Fibroblast of villous mesenchyme (primary cell): ENCODE results near the gene SIK3. TPM values are rescaled to one million over a fixed set of nuclear protein-coding genes. Genes with fewer than 3 reads are reported as not detected.

Experiments
- DNase-seq: peaks from one replicate; pipeline ENCODE4 v3.0.0-alpha.2; 2010; ENCODE audit warnings: low read depth
- H3K4me3 ChIP-seq: 2 replicates; pipeline ENCODE4 v1.5.1; 2011; ENCODE audit warnings: low read depth, mild to moderate bottlenecking, low read length
- CTCF ChIP-seq: IDR thresholded peaks from 2 replicates; pipeline ENCODE4 v1.5.1; 2012; ENCODE audit warnings: low read depth, mild to moderate bottlenecking, low read length; ENCODE audit not compliant: insufficient read depth
- total RNA-seq: library from RNA; depleted of rRNA; stranded (reverse); fragments of >200 nt; gene quantifications from 2 replicates; pipeline ENCODE4 v1.2.3, GENCODE V29; 2012

The SIK3 gene
- total RNA-seq, 1 donor: 14.2 TPM

- DNase-seq: peak; percentile 32
- H3K4me3 ChIP-seq: no peak overlapping the region
- TF ChIP-seq CTCF: no peak
These were observed 34.0 kb downstream of the SIK3 start for GRCh38 chr11:117064275-117064674.

- no peak for TF ChIP-seq CTCF
- no peak for DNase-seq
- H3K4me3 ChIP-seq: no peak overlapping the region
These were observed 35.7 kb downstream of the SIK3 start for GRCh38 chr11:117062498-117062897.

GRCh38 chr11:117061256-117061655 lies 37.0 kb downstream of the SIK3 start:
- no peak for TF ChIP-seq CTCF
- no peak for DNase-seq
- no peak overlapping the region for H3K4me3 ChIP-seq

GRCh38 chr11:117059611-117060148 lies 38.5 kb downstream of the SIK3 start:
- no peak for DNase-seq
- H3K4me3 ChIP-seq: no peak overlapping the region
- no peak for TF ChIP-seq CTCF

- TF ChIP-seq CTCF: no peak
- DNase-seq: peak; percentile 51
- H3K4me3 ChIP-seq: no peak overlapping the region
These were observed 39.4 kb downstream of the SIK3 start for GRCh38 chr11:117058761-117059261.

- no peak overlapping the region for H3K4me3 ChIP-seq
- TF ChIP-seq CTCF: no peak
- no peak for DNase-seq
These were observed 40.5 kb downstream of the SIK3 start for GRCh38 chr11:117057727-117058126.

DNA sequence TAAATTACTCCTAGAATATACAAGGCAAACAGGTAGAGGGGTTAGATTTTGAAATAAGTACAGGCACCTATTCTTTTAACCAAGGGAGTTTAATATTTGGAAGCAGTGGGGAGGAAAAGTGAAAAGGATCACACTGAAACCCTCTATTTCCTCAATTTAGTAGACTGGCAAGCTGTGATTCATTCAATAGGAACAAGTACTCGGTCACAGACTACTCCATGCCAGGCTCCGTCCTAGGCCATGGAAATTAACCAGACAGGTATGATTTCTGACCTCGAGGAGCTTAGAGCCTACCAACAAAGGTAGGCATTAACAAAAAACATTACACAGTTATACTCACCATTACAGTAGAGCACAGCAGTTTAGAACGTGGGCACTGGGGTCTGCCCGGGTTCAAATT lies 40.9 kb downstream of the SIK3 start:
- no peak for DNase-seq
- H3K4me3 ChIP-seq: no peak overlapping the region
- no peak for TF ChIP-seq CTCF
